ENCODE measurements around the gene SLC22A6. TPM values are rescaled to one million over a fixed set of nuclear protein-coding genes. Genes with fewer than 3 reads are reported as not detected.
A peak's percentile ranks its signal among the peaks of the same experiment; 100 is the strongest.

SLC22A6 gene
- total and polyA plus RNA-seq, 2 of the 13 experiments (the other 11 are each of a cell fraction or from before 2014, with no cell fraction given) = not detected

DNA sequence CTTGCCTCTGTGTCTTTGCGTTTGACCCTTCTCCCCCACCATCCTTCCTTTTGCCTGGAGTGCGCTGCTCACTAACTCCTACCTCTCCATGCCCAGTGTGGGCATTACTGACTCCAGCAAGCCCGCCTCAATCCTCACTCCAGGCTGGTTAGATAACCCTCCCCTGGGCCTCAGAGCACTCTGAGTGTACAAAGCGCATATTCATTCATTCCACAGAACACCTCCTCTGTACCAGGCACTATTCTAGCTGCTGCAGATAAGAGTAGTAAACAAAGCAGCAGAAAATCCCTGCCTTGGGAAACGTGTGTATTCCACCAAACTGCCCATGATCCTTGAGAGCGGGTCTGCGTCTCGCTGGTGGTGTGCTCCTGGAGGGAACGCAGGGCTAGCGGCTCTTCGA lies 27.7 kb upstream of the SLC22A6 start (continued):
- TF ChIP-seq, protein P1, sequence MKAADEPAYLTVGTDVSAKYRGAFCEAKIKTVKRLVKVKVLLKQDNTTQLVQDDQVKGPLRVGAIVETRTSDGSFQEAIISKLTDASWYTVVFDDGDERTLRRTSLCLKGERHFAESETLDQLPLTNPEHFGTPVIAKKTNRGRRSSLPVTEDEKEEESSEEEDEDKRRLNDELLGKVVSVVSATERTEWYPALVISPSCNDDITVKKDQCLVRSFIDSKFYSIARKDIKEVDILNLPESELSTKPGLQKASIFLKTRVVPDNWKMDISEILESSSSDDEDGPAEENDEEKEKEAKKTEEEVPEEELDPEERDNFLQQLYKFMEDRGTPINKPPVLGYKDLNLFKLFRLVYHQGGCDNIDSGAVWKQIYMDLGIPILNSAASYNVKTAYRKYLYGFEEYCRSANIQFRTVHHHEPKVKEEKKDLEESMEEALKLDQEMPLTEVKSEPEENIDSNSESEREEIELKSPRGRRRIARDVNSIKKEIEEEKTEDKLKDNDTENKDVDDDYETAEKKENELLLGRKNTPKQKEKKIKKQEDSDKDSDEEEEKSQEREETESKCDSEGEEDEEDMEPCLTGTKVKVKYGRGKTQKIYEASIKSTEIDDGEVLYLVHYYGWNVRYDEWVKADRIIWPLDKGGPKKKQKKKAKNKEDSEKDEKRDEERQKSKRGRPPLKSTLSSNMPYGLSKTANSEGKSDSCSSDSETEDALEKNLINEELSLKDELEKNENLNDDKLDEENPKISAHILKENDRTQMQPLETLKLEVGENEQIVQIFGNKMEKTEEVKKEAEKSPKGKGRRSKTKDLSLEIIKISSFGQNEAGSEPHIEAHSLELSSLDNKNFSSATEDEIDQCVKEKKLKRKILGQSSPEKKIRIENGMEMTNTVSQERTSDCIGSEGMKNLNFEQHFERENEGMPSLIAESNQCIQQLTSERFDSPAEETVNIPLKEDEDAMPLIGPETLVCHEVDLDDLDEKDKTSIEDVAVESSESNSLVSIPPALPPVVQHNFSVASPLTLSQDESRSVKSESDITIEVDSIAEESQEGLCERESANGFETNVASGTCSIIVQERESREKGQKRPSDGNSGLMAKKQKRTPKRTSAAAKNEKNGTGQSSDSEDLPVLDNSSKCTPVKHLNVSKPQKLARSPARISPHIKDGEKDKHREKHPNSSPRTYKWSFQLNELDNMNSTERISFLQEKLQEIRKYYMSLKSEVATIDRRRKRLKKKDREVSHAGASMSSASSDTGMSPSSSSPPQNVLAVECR (CRISPR knock-in tag; IDR thresholded peaks at IDR 0.05; ENCODE audit: borderline replicate concordance) = 0 out of 2 replicates have a peak, but pooled peaks have one; percentile 28
- no peak for TF ChIP-seq YEATS4 (CRISPR knock-in tag; IDR thresholded peaks at IDR 0.05; ENCODE audit: borderline replicate concordance)
- TF ChIP-seq SAP130 (CRISPR knock-in tag; IDR thresholded peaks at IDR 0.05; ENCODE audit: low read depth) = 0 out of 2 replicates have a peak, but pooled peaks have one; percentile 18
- TF ChIP-seq, protein P2, sequence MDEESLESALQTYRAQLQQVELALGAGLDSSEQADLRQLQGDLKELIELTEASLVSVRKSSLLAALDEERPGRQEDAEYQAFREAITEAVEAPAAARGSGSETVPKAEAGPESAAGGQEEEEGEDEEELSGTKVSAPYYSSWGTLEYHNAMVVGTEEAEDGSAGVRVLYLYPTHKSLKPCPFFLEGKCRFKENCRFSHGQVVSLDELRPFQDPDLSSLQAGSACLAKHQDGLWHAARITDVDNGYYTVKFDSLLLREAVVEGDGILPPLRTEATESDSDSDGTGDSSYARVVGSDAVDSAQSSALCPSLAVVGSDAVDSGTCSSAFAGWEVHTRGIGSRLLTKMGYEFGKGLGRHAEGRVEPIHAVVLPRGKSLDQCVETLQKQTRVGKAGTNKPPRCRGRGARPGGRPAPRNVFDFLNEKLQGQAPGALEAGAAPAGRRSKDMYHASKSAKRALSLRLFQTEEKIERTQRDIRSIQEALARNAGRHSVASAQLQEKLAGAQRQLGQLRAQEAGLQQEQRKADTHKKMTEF (CRISPR knock-in tag; IDR thresholded peaks at IDR 0.05) = no peak
- peak; percentile 29; the same call in 1 of the 2 replicates for TF ChIP-seq ZNF331 (CRISPR knock-in tag; IDR thresholded peaks at IDR 0.05)
- peak; percentile 18; the same call in 1 of the 2 replicates for TF ChIP-seq BCL6 (CRISPR knock-in tag; IDR thresholded peaks at IDR 0.05)
- no peak for TF ChIP-seq FOXA1 (IDR thresholded peaks at IDR 0.05)
- 0 out of 2 replicates have a peak, but pooled peaks have one; percentile 30 for TF ChIP-seq FOXA1 (CRISPR knock-in tag; IDR thresholded peaks at IDR 0.05)
- no peak for TF ChIP-seq SETDB1 (CRISPR knock-in tag; IDR thresholded peaks at IDR 0.05; ENCODE audit: borderline replicate concordance)
- TF ChIP-seq FOXA3 (CRISPR knock-in tag; IDR thresholded peaks at IDR 0.05) = peak; percentile 48; the same call in 1 of the 2 replicates
- TF ChIP-seq SRSF1 (optimal IDR thresholded peaks at IDR 0.05; ENCODE audit: low read depth, low read length) = no peak
- TF ChIP-seq ZNF878 (CRISPR knock-in tag; IDR thresholded peaks at IDR 0.05) = no peak
- TF ChIP-seq ZFX (CRISPR knock-in tag; IDR thresholded peaks at IDR 0.05; ENCODE audit: low read depth) = 0 out of 2 replicates have a peak, but pooled peaks have one; percentile 27
- TF ChIP-seq RBFOX2 (IDR thresholded peaks at IDR 0.05; ENCODE audit: low read depth, low read length) = no peak
- no peak for TF ChIP-seq HCFC1 (IDR thresholded peaks at IDR 0.05; ENCODE audit: low read depth, low read length)
- TF ChIP-seq, protein P3, sequence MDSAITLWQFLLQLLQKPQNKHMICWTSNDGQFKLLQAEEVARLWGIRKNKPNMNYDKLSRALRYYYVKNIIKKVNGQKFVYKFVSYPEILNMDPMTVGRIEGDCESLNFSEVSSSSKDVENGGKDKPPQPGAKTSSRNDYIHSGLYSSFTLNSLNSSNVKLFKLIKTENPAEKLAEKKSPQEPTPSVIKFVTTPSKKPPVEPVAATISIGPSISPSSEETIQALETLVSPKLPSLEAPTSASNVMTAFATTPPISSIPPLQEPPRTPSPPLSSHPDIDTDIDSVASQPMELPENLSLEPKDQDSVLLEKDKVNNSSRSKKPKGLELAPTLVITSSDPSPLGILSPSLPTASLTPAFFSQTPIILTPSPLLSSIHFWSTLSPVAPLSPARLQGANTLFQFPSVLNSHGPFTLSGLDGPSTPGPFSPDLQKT (CRISPR knock-in tag; IDR thresholded peaks at IDR 0.05; ENCODE audit: borderline replicate concordance) = no peak
- TF ChIP-seq ZNF547 (CRISPR knock-in tag; IDR thresholded peaks at IDR 0.05) = no peak
- 0 out of 2 replicates have a peak, but pooled peaks have one; percentile 31 for TF ChIP-seq GATAD2A (CRISPR knock-in tag; IDR thresholded peaks at IDR 0.05)
- TF ChIP-seq PTBP1 (IDR thresholded peaks at IDR 0.05; ENCODE audit: low read depth, low read length, poor library complexity, severe bottlenecking) = no peak
- TF ChIP-seq HDAC1 (CRISPR knock-in tag; IDR thresholded peaks at IDR 0.05) = 0 out of 2 replicates have a peak, but pooled peaks have one; percentile 39
- TF ChIP-seq ZNF263 (CRISPR knock-in tag; IDR thresholded peaks at IDR 0.05) = no peak
- TF ChIP-seq HHEX (CRISPR knock-in tag; IDR thresholded peaks at IDR 0.05) = no peak
- TF ChIP-seq MAF1 (CRISPR knock-in tag; IDR thresholded peaks at IDR 0.05; ENCODE audit: borderline replicate concordance) = no peak
- no peak for TF ChIP-seq RORA (CRISPR knock-in tag; IDR thresholded peaks at IDR 0.05)

Measured in HepG2 (cell line).